Suprapubic skin (tissue), 4 donors: ENCODE measurements around the gene ARHGEF28. TPM values are rescaled to one million over a fixed set of nuclear protein-coding genes. Genes with fewer than 3 reads are reported as not detected.

Experiments
- DNase-seq, 2 donors: peaks; one replicate each; pipeline ENCODE4 v3.0.0-alpha.2; 2019; ENCODE audit warnings: low spot score in 2 of 2
- H3K27ac ChIP-seq: fragments of 200-600 bp; sonication (generic); one replicate; pipeline ENCODE4 v1.5.1; 2019
- H3K27me3 ChIP-seq: fragments of 200-600 bp; sonication (generic); one replicate; pipeline ENCODE4 v1.5.1; 2019
- H3K36me3 ChIP-seq: fragments of 200-600 bp; sonication (generic); one replicate; pipeline ENCODE4 v1.5.1; 2019
- H3K4me1 ChIP-seq: fragments of 200-600 bp; sonication (generic); one replicate; pipeline ENCODE4 v1.5.1; 2019
- H3K4me3 ChIP-seq: fragments of 200-600 bp; sonication (generic); one replicate; pipeline ENCODE4 v1.5.1; 2019; ENCODE audit warnings: mild to moderate bottlenecking
- H3K9me3 ChIP-seq: fragments of 200-600 bp; sonication (generic); one replicate; pipeline ENCODE4 v1.5.1; 2019
- EP300 ChIP-seq: sonication (generic); formaldehyde crosslinking; IDR thresholded peaks from one replicate; pipeline ENCODE4 v1.6.1; 2017; ENCODE audit warnings: antibody characterized with exemption
- POLR2A ChIP-seq, 2 donors: fragments of 450-650 bp; IDR thresholded peaks; one replicate each; pipeline ENCODE4 v1.6.1; 2017; ENCODE audit warnings: antibody characterized with exemption in 2 of 2, mild to moderate bottlenecking in 2 of 2, moderate library complexity in 2 of 2
- POLR2AphosphoS5 ChIP-seq, 3 donors: sonication (generic); formaldehyde crosslinking; IDR thresholded peaks; one replicate each; pipeline ENCODE4 v1.6.1; 2017; ENCODE audit warnings: antibody characterized with exemption in 3 of 3
- WGBS: methylation state at CpG from one replicate; pipeline ENCODE4 v1.1.5; 2018; 5-methylcytosine and 5-hydroxymethylcytosine counted together
- total RNA-seq, 4 donors: library from RNA; depleted of rRNA; stranded (reverse); fragments of >200 nt; gene quantifications; one replicate each; pipeline ENCODE4 v1.1.0, GENCODE V29; 2016
- TF ChIP-seq, protein P1 (sequence below), 2 donors: fragments of 200-600 bp in 1 of 2; fragments of 450-650 bp in 1 of 2; sonication (generic) in 1 of 2; IDR thresholded peaks; one replicate each; pipeline ENCODE4 v1.5.1; 2016 to 2019; ENCODE audit warnings: antibody characterized with exemption in 2 of 2, mild to moderate bottlenecking in 1 of 2, moderate library complexity in 1 of 2

The ARHGEF28 gene
- total RNA-seq, 4 donors from 2014 or later: 25.6 to 104 (median 39.1) TPM

DNA sequence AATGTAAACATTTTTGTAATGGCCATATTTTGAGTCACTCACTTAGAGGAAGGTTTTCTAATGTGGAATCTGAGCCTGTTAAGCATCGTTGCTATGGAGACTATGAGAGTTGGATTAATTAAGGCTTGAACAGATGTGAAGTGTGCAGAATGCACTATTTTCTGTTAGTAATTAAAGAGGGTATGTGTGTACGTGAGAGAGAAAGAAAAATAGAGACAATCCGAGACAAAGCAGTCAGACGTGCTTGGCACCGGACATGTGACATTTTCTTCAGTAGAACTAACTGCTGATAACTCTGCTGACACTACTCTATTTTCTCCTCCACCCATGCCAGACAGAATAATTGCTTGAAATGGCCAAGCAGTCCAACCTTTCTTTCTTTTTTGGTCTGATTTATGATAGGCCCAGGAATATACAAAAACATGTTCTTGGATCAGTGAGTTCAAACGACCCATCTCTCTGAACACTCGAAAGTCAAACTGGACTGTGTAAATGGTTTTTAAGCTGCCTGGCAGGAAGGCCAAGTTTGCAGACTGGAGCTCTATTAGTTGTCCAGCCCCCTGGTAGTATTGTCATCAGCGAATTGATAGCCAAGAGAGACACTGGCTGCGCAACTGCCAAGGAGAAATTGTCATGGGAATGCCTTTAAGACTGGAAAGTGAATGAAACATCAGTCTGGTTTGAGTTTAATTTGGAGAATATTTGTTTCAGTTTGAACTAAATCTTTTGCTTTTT lies 322.1 kb downstream of the ARHGEF28 start:
- no peak overlapping the region for H3K4me3 ChIP-seq
- no peaks in the 10 kb centered on the region for H3K36me3 ChIP-seq
- no peaks in the 10 kb centered on the region for H3K27me3 ChIP-seq
- H3K4me1 ChIP-seq: no peaks in the 10 kb centered on the region
- H3K9me3 ChIP-seq: peaks cover 3% of the 10 kb centered on the region
- 52% methylated on average over 9 of the region's 9 CpGs for WGBS
- TF ChIP-seq POLR2AphosphoS5 (IDR thresholded peaks at IDR 0.05): no peak
- TF ChIP-seq EP300: no peak
- TF ChIP-seq, protein P1, sequence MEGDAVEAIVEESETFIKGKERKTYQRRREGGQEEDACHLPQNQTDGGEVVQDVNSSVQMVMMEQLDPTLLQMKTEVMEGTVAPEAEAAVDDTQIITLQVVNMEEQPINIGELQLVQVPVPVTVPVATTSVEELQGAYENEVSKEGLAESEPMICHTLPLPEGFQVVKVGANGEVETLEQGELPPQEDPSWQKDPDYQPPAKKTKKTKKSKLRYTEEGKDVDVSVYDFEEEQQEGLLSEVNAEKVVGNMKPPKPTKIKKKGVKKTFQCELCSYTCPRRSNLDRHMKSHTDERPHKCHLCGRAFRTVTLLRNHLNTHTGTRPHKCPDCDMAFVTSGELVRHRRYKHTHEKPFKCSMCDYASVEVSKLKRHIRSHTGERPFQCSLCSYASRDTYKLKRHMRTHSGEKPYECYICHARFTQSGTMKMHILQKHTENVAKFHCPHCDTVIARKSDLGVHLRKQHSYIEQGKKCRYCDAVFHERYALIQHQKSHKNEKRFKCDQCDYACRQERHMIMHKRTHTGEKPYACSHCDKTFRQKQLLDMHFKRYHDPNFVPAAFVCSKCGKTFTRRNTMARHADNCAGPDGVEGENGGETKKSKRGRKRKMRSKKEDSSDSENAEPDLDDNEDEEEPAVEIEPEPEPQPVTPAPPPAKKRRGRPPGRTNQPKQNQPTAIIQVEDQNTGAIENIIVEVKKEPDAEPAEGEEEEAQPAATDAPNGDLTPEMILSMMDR (IDR thresholded peaks at IDR 0.05): no peak
- TF ChIP-seq POLR2A (IDR thresholded peaks at IDR 0.05): no peak
- no peak for DNase-seq
- H3K27ac ChIP-seq: no peak overlapping the region

DNA sequence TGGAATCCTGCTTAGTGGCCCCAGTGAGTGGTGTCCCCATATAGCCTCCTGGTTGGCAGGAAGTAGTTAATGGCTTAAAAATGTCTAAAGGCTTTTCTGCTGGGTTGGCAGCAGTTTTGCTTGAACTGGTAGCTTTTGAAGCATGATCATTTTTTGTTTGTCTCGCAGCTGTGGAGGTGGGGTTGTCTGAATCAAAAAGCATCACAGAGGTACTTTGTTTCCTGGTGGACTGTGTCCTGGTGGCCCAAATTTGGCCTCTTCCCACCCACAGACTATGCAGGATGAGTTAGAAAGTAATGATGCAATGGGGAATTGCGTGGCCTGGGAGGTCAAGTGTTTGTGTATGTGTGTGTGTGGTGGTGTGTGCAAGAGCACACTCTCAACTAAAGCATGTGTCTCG lies 322.7 kb downstream of the ARHGEF28 start:
- no peaks in the 10 kb centered on the region for H3K4me1 ChIP-seq
- DNase-seq: no peak

DNA sequence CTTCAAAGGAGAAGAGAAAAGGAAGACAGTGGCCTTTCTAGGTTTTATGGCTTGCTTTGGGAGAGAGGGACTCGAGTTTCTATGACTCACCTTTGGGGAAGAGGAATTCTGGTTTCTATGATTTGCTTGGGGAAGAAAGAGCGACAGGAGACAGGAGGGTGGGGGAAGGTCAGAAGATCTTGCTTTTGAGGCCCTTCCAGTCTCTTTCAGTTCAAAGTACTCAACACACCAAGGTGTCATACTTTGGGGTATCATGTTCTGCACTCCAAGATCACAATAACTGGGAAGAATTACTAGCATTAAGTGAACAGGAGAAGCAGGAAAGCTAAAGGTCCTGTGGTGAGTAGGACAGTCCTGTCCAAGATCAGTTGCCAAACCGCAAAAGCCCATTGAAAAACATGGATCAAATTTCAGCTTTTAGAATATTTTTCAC lies 324.5 kb downstream of the ARHGEF28 start:
- H3K27me3 ChIP-seq: no peaks in the 10 kb centered on the region
- H3K9me3 ChIP-seq: no peaks in the 10 kb centered on the region
- H3K36me3 ChIP-seq: no peaks in the 10 kb centered on the region
- TF ChIP-seq EP300: no peak
- 86% methylated on average over 3 of the region's 3 CpGs for WGBS
- H3K4me1 ChIP-seq: no peaks in the 10 kb centered on the region
- no peak overlapping the region for H3K27ac ChIP-seq
- no peak overlapping the region for H3K4me3 ChIP-seq
- no peak for DNase-seq

More for the DNA sequence above, 322.7 kb downstream of the ARHGEF28 start:
- Histone ChIP-seq H3K4me3 (no peak overlapping the region), H3K9me3 (peaks cover 3% of the 10 kb centered on the region), H3K27ac (no peak overlapping the region), H3K36me3 (no peaks in the 10 kb centered on the region), H3K27me3 (no peaks in the 10 kb centered on the region)
- 61% methylated on average over 3 of the region's 3 CpGs for WGBS
- TF ChIP-seq, protein P1 (IDR thresholded peaks at IDR 0.05): no peak
- TF ChIP-seq POLR2AphosphoS5 (IDR thresholded peaks at IDR 0.05): no peak
- TF ChIP-seq EP300: no peak
- no peak for TF ChIP-seq POLR2A (IDR thresholded peaks at IDR 0.05)

DNA sequence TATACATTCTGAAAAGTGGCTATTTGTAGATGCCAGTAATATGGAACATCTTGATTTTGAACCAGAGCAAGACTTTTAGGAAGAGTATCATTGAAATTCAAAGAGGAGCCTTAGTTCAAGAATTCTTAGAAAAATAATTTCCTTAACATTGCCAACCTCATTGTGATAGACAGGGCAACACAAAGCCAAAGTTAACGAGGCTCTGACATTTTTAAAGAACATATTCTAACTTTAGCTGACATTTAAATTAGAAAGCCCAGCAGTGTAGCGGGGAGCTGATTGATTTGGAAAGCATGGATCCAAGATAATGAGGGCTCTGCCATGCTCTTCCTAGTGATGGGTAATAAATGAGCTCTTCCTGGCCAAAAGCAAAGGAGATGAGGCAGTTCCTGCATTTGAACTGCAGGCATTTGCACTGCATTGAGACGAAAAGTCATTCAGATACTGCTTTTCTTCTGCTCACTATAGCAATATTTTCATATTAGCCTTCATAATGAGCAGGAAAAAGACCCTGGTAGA lies 325.0 kb downstream of the ARHGEF28 start:
- 77% methylated on average over 3 of the region's 3 CpGs for WGBS
- TF ChIP-seq POLR2AphosphoS5 (IDR thresholded peaks at IDR 0.05) (no peak), POLR2A (IDR thresholded peaks at IDR 0.05) (no peak), EP300 (no peak)
- TF ChIP-seq, protein P1 (IDR thresholded peaks at IDR 0.05): no peak
- no peak for DNase-seq
- Histone ChIP-seq H3K4me1 (no peaks in the 10 kb centered on the region), H3K36me3 (no peaks in the 10 kb centered on the region), H3K27me3 (no peaks in the 10 kb centered on the region), H3K9me3 (no peaks in the 10 kb centered on the region), H3K27ac (no peak overlapping the region), H3K4me3 (no peak overlapping the region)

DNA sequence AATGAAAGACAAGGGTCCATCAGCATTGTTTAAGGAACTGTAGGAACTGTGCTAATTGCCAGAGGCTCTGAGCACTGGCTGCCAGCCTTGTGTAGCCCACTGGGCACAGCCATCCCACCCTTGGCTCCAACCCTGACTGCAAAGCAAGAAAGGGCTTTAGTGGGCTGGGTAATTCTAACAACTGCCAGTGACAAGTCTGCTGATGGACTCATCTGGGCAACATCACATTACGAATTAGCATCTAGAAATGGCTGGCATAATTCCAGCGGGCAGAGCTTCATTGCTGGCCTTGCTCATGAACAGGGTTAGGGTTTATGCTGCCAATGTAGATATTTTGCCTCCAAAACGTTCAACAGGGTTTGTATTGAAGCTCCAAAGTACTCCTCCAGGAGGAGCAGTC lies 326.9 kb downstream of the ARHGEF28 start:
- Histone ChIP-seq H3K27me3 (no peaks in the 10 kb centered on the region), H3K4me3 (no peak overlapping the region), H3K27ac (no peak overlapping the region), H3K36me3 (no peaks in the 10 kb centered on the region), H3K9me3 (no peaks in the 10 kb centered on the region), H3K4me1 (no peaks in the 10 kb centered on the region)
- 55% methylated on average over 3 of the region's 3 CpGs for WGBS
- no peak for DNase-seq
- TF ChIP-seq EP300: no peak
- TF ChIP-seq POLR2A (IDR thresholded peaks at IDR 0.05): no peak
- no peak for TF ChIP-seq POLR2AphosphoS5 (IDR thresholded peaks at IDR 0.05)
- TF ChIP-seq, protein P1 (IDR thresholded peaks at IDR 0.05): no peak
